CD4-positive, alpha-beta T cell treated with Interleukin-15 for 1 hour (primary cell): ENCODE results near the gene CNGA1.
A peak's percentile ranks its signal among the peaks of the same experiment; 100 is the strongest.

Experiments
- DNase-seq: peaks from one replicate; pipeline ENCODE4 v3.0.0-alpha.2; 2020

Gene CNGA1

GRCh38 chr4:48016141-48017107, at the start of gene CNGA1, which contains the start of gene NIPAL1:
TSS of gene CNGA1 (minus strand) at chr4:48016681. CDS start at chr4:47952689, 63,992 bp downstream.
TSS of gene NIPAL1 (plus strand) at chr4:48016772. CDS start at chr4:48016840, 68 bp downstream.
- DNase-seq, result peak; percentile 64

- no peak for DNase-seq
Measured at GRCh38 chr4:48065587-48066052, 49.1 kb upstream of the CNGA1 start.

GRCh38 chr4:48064349-48064748, 47.9 kb upstream of the CNGA1 start:
- DNase-seq, result no peak

- DNase-seq, result no peak
Measured at GRCh38 chr4:48058617-48059530, 42.4 kb upstream of the CNGA1 start.

GRCh38 chr4:48051078-48051477, 34.6 kb upstream of the CNGA1 start:
- no peak for DNase-seq

GRCh38 chr4:48049483-48049882, 33.0 kb upstream of the CNGA1 start:
- no peak for DNase-seq

- DNase-seq, result no peak
Measured at GRCh38 chr4:48047896-48048295, 31.4 kb upstream of the CNGA1 start.

- DNase-seq, result peak; percentile 58
Measured at GRCh38 chr4:48047421-48047844, 31.0 kb upstream of the CNGA1 start.

- no peak for DNase-seq
Measured at GRCh38 chr4:48046059-48046458, 29.6 kb upstream of the CNGA1 start.

GRCh38 chr4:48044298-48044697, 27.8 kb upstream of the CNGA1 start:
- no peak for DNase-seq

- DNase-seq, result no peak
Measured at GRCh38 chr4:48043504-48043903, 27.0 kb upstream of the CNGA1 start.

- DNase-seq, result no peak
Measured at GRCh38 chr4:48042979-48043461, 26.5 kb upstream of the CNGA1 start.

- DNase-seq, result no peak
Measured at GRCh38 chr4:48041535-48042137, 25.2 kb upstream of the CNGA1 start.

- no peak for DNase-seq
Measured at GRCh38 chr4:48039561-48039960, 23.1 kb upstream of the CNGA1 start.

- no peak for DNase-seq
Measured at GRCh38 chr4:48038666-48039065, 22.2 kb upstream of the CNGA1 start.

- DNase-seq, result no peak
Measured at GRCh38 chr4:48037117-48037462, 20.6 kb upstream of the CNGA1 start.

- DNase-seq, result no peak
Measured at GRCh38 chr4:48035952-48036351, 19.5 kb upstream of the CNGA1 start.

GRCh38 chr4:48033825-48034413, 17.4 kb upstream of the CNGA1 start:
- DNase-seq, result peak; percentile 62

- no peak for DNase-seq
Measured at GRCh38 chr4:48033412-48033811, 16.9 kb upstream of the CNGA1 start.

GRCh38 chr4:48032721-48033120, 16.2 kb upstream of the CNGA1 start:
- DNase-seq, result no peak

- DNase-seq, result no peak
Measured at GRCh38 chr4:48031802-48032525, 15.5 kb upstream of the CNGA1 start.

GRCh38 chr4:48030470-48030869, 14.0 kb upstream of the CNGA1 start:
- no peak for DNase-seq
